ENCODE measurements around the gene BEND7. TPM values are rescaled to one million over a fixed set of nuclear protein-coding genes. Genes with fewer than 3 reads are reported as not detected.

Gene BEND7
- total and polyA plus RNA-seq, 2 of the 4 experiments (the other 2 are of a cell fraction), result 2.3 to 3.5 TPM

- no peak overlapping the region for H3K4me2 ChIP-seq (ENCODE audit: low read depth, low read length)
- H3K4me1 ChIP-seq (ENCODE audit: control insufficient read depth, insufficient read depth, low read length), result no peaks in the 10 kb centered on the region
- POLR2A ChIA-PET (ENCODE audit: unreplicated experiment), result no interaction called here
- no peak for DNase-seq
- H4K20me1 ChIP-seq (ENCODE audit: insufficient read depth, low read length), result no peaks in the 10 kb centered on the region
- H3K9me3 ChIP-seq (ENCODE audit: control insufficient read depth, insufficient read depth, low read length), result 0 out of 2 replicates have a peak, but pooled peaks cover 2% of the 10 kb centered on the region
- CTCF ChIA-PET, result no interaction called here
- no peak overlapping the region for H3K4me3 ChIP-seq (ENCODE audit: insufficient read depth, low read depth, low read length)
- BruUV-seq (replicated peaks), result no TSS peak
- no peak overlapping the region for H2BK5ac ChIP-seq (ENCODE audit: low read depth, low read length, poor library complexity, severe bottlenecking)
- in situ Hi-C loops (cut with MboI; ENCODE audit: low sequenced_read_pairs) (no loop called here), dilution Hi-C loops (cut with HindIII; ENCODE audit: low sequenced_read_pairs, unreplicated experiment) (no loop called here), intact Hi-C loops (cut with micrococcal nuclease) (no loop called here)
- H3K9ac ChIP-seq (ENCODE audit: low read depth, low read length), result no peak overlapping the region
- no peak overlapping the region for H2BK20ac ChIP-seq (ENCODE audit: low read depth, low read length)
- H2AFZ ChIP-seq (replicated peaks; ENCODE audit: low read length, poor library complexity), result no peak overlapping the region
- H4K8ac ChIP-seq (ENCODE audit: low read depth in 2 of 2, low read length in 2 of 2), result no peak overlapping the region
- H4K5ac ChIP-seq (ENCODE audit: low read depth, low read length), result no peak overlapping the region
- H2AK5ac ChIP-seq (ENCODE audit: low read depth, low read length), result no peak overlapping the region
- H3K36me3 ChIP-seq (ENCODE audit: control insufficient read depth, insufficient read depth, low read length), result no peaks in the 10 kb centered on the region
- H3K27ac ChIP-seq (ENCODE audit: insufficient read depth, low read length), result no peak overlapping the region
- no peak overlapping the region for H4K91ac ChIP-seq (ENCODE audit: insufficient read depth, low read depth, low read length)
- H2BK120ac ChIP-seq (ENCODE audit: low read depth, low read length), result no peak overlapping the region
- H3K56ac ChIP-seq (ENCODE audit: extremely low read depth, insufficient read depth, low read length), result no peak overlapping the region
- no peaks in the 10 kb centered on the region for H3K79me1 ChIP-seq (ENCODE audit: low read depth in 1 of 2, low read length in 2 of 2)
- no peaks in the 10 kb centered on the region for H3K9me1 ChIP-seq (ENCODE audit: insufficient read depth, low read length)
- TF ChIP-seq RCOR1 (IDR thresholded peaks at IDR 0.05; ENCODE audit: insufficient replicate concordance, low read length), result no peak
- no peak for TF ChIP-seq USF2 (IDR thresholded peaks at IDR 0.05; ENCODE audit: low read depth, low read length)
- TF ChIP-seq FOS (IDR thresholded peaks at IDR 0.05; ENCODE audit: low read depth, low read length), result no peak
- TF ChIP-seq RFX5 (IDR thresholded peaks at IDR 0.05; ENCODE audit: low read depth, low read length), result no peak
- no peak for TF ChIP-seq MAFK (IDR thresholded peaks at IDR 0.05; ENCODE audit: low read depth, low read length)
- TF ChIP-seq, protein P1, sequence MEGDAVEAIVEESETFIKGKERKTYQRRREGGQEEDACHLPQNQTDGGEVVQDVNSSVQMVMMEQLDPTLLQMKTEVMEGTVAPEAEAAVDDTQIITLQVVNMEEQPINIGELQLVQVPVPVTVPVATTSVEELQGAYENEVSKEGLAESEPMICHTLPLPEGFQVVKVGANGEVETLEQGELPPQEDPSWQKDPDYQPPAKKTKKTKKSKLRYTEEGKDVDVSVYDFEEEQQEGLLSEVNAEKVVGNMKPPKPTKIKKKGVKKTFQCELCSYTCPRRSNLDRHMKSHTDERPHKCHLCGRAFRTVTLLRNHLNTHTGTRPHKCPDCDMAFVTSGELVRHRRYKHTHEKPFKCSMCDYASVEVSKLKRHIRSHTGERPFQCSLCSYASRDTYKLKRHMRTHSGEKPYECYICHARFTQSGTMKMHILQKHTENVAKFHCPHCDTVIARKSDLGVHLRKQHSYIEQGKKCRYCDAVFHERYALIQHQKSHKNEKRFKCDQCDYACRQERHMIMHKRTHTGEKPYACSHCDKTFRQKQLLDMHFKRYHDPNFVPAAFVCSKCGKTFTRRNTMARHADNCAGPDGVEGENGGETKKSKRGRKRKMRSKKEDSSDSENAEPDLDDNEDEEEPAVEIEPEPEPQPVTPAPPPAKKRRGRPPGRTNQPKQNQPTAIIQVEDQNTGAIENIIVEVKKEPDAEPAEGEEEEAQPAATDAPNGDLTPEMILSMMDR (conservative IDR thresholded peaks at IDR 0.05; ENCODE audit: low read depth, low read length), result no peak
- TF ChIP-seq CEBPB (IDR thresholded peaks at IDR 0.05; ENCODE audit: low read depth, low read length), result peak; percentile 29; the same call in 1 of the 2 replicates
- no peak for TF ChIP-seq POLR2A (IDR thresholded peaks at IDR 0.05; ENCODE audit: low read depth, low read length)
- no peak overlapping the region for H3K14ac ChIP-seq (replicated peaks; ENCODE audit: low read depth, low read length)
- no peak overlapping the region for H2AK9ac ChIP-seq (replicated peaks; ENCODE audit: low read depth, low read length, poor library complexity)
- H3K27me3 ChIP-seq (ENCODE audit: control insufficient read depth, insufficient read depth, low read length), result peaks cover 14% of the 10 kb centered on the region
- peak; percentile 44; the same call in 1 of the 2 replicates for ATAC-seq (ENCODE audit: low read depth)
- no peak overlapping the region for H3K23ac ChIP-seq (ENCODE audit: low read depth, low read length)
- no peak overlapping the region for H3K4ac ChIP-seq (ENCODE audit: low read depth, low read length)
- no peak overlapping the region for H3K18ac ChIP-seq (ENCODE audit: low read depth, low read length)
- no peak overlapping the region for H2BK15ac ChIP-seq (ENCODE audit: low read depth, low read length)
These were observed 132.4 kb downstream of the BEND7 start for GRCh38 chr10:13396369-13396768.

All from IMR-90 (cell line).